Ectodermal cell (in vitro differentiated cells): ENCODE data around the gene ACTG2.

Experiments used
- H3K27ac ChIP-seq: 2 replicates; pipeline ENCODE4 v1.7.0; 2013; ENCODE audit warnings: mild to moderate bottlenecking, low read depth, low read length; ENCODE audit not compliant: insufficient read depth, poor library complexity, severe bottlenecking
- H3K27me3 ChIP-seq: 2 replicates; pipeline ENCODE4 v1.7.0; 2013; ENCODE audit warnings: mild to moderate bottlenecking, low read length; ENCODE audit not compliant: insufficient read depth, control insufficient read depth, poor library complexity, severe bottlenecking
- H3K36me3 ChIP-seq: one replicate; pipeline ENCODE4 v1.7.0; 2013; ENCODE audit warnings: low read length; ENCODE audit not compliant: control insufficient read depth, insufficient read depth
- H3K4me1 ChIP-seq: one replicate; pipeline ENCODE4 v1.7.0; 2013; ENCODE audit warnings: low read length; ENCODE audit not compliant: control insufficient read depth, insufficient read depth
- H3K4me3 ChIP-seq: 2 replicates; pipeline ENCODE4 v1.7.0; 2013; ENCODE audit warnings: low read depth, low read length, control low read depth; ENCODE audit not compliant: insufficient read depth
- H3K9me3 ChIP-seq: 2 replicates; pipeline ENCODE4 v1.7.0; 2013; ENCODE audit warnings: mild to moderate bottlenecking, low read length, moderate library complexity; ENCODE audit not compliant: control insufficient read depth
- WGBS, 2 experiments: methylation state at CpG; one replicate each; pipeline ENCODE4 v1.1.7; 2013; ENCODE audit warnings: missing lambda C conversion rate in 2 of 2; 5-methylcytosine and 5-hydroxymethylcytosine counted together

The ACTG2 gene

GRCh38 chr2:73914667-73915066 is 21.9 kb downstream of the ACTG2 start:
- Histone ChIP-seq H3K9me3 (no peaks in the 10 kb centered on the region), H3K4me1 (no peaks in the 10 kb centered on the region), H3K27me3 (no peaks in the 10 kb centered on the region), H3K27ac (no peak overlapping the region), H3K36me3 (no peaks in the 10 kb centered on the region), H3K4me3 (no peak overlapping the region)
- WGBS, 2 experiments, result 83 to 96% methylated on average over 3 of the region's 4 CpGs

DNA sequence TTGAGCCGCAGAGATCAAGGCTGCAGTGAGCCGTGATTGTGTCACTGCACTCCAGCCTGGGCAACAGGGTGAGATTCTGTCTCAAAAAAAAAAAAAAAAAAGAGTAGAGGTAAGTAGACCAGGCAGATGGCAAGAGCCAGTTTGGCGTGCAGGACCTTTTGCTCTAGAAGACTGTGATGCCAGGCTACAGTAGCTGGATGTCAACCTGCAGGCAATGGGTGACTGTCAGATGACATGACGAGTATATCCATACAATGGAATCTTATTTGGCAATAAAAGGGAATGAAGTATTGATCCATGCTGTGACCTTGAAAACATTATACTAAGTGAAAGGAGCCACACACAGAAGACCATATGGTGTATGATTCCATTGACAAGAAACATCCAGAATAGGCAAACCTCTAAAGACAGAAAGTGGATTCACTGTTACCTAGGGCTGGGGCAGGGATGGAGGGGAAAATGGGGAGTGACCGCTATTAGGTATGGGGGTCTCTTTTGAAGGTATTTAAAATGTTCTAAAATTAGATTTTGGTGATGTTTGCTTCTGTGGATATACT is 22.7 kb downstream of the ACTG2 start:
- H3K4me1 ChIP-seq, result no peaks in the 10 kb centered on the region
- H3K4me3 ChIP-seq, result no peak overlapping the region
- no peaks in the 10 kb centered on the region for H3K9me3 ChIP-seq
- H3K27me3 ChIP-seq, result no peaks in the 10 kb centered on the region
- no peak overlapping the region for H3K27ac ChIP-seq
- 88 to 94% methylated on average over 5 of the region's 5 CpGs for WGBS, 2 experiments
- no peaks in the 10 kb centered on the region for H3K36me3 ChIP-seq

- Histone ChIP-seq H3K4me3 (no peak overlapping the region), H3K4me1 (no peaks in the 10 kb centered on the region), H3K27ac (no peak overlapping the region), H3K27me3 (no peaks in the 10 kb centered on the region), H3K36me3 (no peaks in the 10 kb centered on the region), H3K9me3 (no peaks in the 10 kb centered on the region)
- 76 to 80% methylated on average over 2 of the region's 2 CpGs for WGBS, 2 experiments
Measured at GRCh38 chr2:73916666-73917065, 23.9 kb downstream of the ACTG2 start.

GRCh38 chr2:73917296-73917695 is 24.5 kb downstream of the ACTG2 start:
- WGBS, 2 experiments, result 62 to 67% methylated on average over 2 of the region's 2 CpGs
- Histone ChIP-seq H3K27me3 (peaks cover 2% of the 10 kb centered on the region), H3K4me1 (no peaks in the 10 kb centered on the region), H3K27ac (no peak overlapping the region), H3K36me3 (no peaks in the 10 kb centered on the region), H3K4me3 (no peak overlapping the region), H3K9me3 (no peaks in the 10 kb centered on the region)

- H3K27me3 ChIP-seq, result peaks cover 6% of the 10 kb centered on the region
- 87 to 95% methylated on average over 4 of the region's 4 CpGs for WGBS, 2 experiments
Measured at GRCh38 chr2:73917696-73918207, 24.9 kb downstream of the ACTG2 start.

GRCh38 chr2:73918856-73919255 is 26.0 kb downstream of the ACTG2 start:
- H3K9me3 ChIP-seq, result no peaks in the 10 kb centered on the region
- H3K36me3 ChIP-seq, result no peaks in the 10 kb centered on the region
- H3K27me3 ChIP-seq, result peaks cover 13% of the 10 kb centered on the region
- no peak overlapping the region for H3K4me3 ChIP-seq
- WGBS, 2 experiments, result 92 to 93% methylated on average over 3 of the region's 3 CpGs
- no peaks in the 10 kb centered on the region for H3K4me1 ChIP-seq
- no peak overlapping the region for H3K27ac ChIP-seq

More at GRCh38 chr2:73917696-73918207, 24.9 kb downstream of the ACTG2 start:
- Histone ChIP-seq H3K4me3 (no peak overlapping the region), H3K27ac (no peak overlapping the region), H3K4me1 (no peaks in the 10 kb centered on the region), H3K36me3 (no peaks in the 10 kb centered on the region), H3K9me3 (no peaks in the 10 kb centered on the region)

GRCh38 chr2:73919596-73920228 is 26.9 kb downstream of the ACTG2 start:
- Histone ChIP-seq H3K4me1 (no peaks in the 10 kb centered on the region), H3K27ac (no peak overlapping the region), H3K9me3 (no peaks in the 10 kb centered on the region), H3K36me3 (no peaks in the 10 kb centered on the region), H3K4me3 (no peak overlapping the region), H3K27me3 (peaks cover 13% of the 10 kb centered on the region)
- 92 to 96% methylated on average over 7 of the region's 7 CpGs for WGBS, 2 experiments

GRCh38 chr2:73920577-73921545 is 28.1 kb downstream of the ACTG2 start:
- H3K4me1 ChIP-seq, result no peaks in the 10 kb centered on the region
- 61% methylated on average over 12 of the region's 12 CpGs for WGBS, 2 experiments
- no peak overlapping the region for H3K27ac ChIP-seq
- peaks cover 13% of the 10 kb centered on the region for H3K27me3 ChIP-seq
- H3K36me3 ChIP-seq, result no peaks in the 10 kb centered on the region
- H3K4me3 ChIP-seq, result no peak overlapping the region
- H3K9me3 ChIP-seq, result no peaks in the 10 kb centered on the region

- Histone ChIP-seq H3K27me3 (peaks cover 13% of the 10 kb centered on the region), H3K9me3 (no peaks in the 10 kb centered on the region), H3K27ac (no peak overlapping the region), H3K4me3 (no peak overlapping the region), H3K36me3 (no peaks in the 10 kb centered on the region), H3K4me1 (no peaks in the 10 kb centered on the region)
- WGBS, 2 experiments, result 88 to 94% methylated on average over 9 of the region's 9 CpGs
Measured at GRCh38 chr2:73921581-73921980, 28.8 kb downstream of the ACTG2 start.

DNA sequence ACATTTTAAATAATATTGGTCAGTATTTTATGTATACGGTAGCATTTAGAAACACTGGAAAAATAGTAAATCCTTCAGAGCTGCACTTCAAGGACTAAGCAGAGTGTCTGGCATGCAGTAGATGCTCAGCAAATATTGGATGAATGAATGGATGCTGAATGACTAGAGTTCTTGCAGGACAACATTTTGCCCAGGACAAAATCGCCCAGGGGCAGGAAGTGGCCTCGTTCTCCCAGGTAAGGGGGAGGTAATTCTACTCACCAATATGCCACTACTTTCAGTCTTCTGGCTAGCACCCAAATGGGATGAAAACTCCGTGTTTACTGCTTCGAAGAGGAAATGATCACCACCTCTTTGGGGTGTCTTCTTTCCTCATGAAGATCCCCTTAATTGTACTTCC is 29.9 kb downstream of the ACTG2 start:
- 79 to 81% methylated on average over 5 of the region's 5 CpGs for WGBS, 2 experiments
- Histone ChIP-seq H3K4me1 (no peaks in the 10 kb centered on the region), H3K4me3 (no peak overlapping the region), H3K27ac (no peak overlapping the region), H3K27me3 (peaks cover 13% of the 10 kb centered on the region), H3K9me3 (no peaks in the 10 kb centered on the region), H3K36me3 (no peaks in the 10 kb centered on the region)
